HL-60/S4 treated with retinoic acid at 250 ng/mL for 4 days and 3 days (cell line): ENCODE measurements around the gene THAP4.

Experiments
- in situ Hi-C: fragments of 300-500 bp; cut with MboI; formaldehyde crosslinking; loops from 2 replicates; pipeline ENCODE4 v1.7.0; 2022; ENCODE audit warnings: low sequenced_read_pairs

The THAP4 gene

DNA sequence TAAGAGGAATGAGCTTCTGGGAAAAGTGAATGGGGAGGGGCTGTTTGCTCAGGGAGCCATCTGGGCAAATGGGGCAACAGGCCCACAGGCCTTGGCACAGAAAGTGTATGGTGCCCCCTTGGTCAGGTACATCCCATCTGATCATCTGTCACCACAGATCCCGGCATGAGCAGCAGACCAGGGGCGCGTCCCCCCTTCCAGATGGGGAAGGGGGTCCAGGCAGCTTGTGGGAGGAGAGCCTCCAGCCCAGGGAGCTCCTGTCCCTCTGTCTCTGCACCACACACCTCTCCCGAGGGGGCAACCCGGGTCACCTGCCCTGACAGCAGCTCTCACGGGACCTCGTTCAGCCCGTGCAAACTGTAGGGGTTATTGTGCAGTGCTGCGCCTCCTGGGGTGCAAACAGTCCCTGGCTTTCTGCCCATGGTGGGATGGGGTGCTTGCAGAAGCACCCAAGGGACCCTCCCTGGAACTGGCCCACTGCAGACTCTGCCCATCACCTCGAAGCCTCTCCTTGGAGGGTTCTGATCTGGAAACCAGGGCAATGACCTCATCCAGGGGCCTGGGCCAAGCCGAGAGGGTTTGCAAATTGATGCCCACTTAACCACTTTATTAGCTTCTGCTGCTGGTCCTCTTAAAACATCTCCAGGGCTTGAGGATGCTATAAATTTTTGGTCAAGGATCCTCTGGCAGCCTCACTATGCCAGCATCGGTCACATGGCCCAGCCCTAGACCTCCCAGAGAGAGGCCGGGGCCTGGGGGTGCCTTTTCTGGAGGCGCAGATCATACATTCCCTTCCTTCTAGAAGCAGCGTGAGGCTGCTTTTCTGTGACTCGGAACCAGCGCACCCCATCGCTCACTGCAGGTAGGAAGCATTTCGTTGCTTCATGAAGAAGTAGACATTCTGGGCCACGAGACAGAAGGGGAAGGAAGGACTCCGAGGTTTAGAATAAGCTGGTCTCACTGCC lies 86.1 kb downstream of the THAP4 start:
- in situ Hi-C loops, result no loop called here

DNA sequence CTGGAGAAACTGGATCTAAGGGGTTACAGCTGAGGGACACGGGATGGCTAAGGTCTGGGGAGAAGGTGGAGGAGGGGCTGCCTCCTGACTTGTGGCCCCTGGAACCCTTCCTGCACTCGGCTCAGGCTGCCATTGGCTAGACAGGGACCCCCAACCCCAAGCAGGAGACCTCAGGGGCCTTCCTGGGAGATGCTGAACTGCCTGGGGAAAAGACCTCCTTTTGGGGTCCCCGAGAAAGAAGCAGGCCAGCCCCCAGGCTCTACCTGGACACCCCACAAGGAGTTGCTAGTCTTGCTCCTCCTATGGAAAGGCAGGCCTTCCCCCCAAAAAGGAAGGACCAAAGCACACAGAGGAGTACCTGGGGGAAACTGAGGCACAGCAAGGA lies 88.5 kb downstream of the THAP4 start:
- in situ Hi-C loops, result no loop called here

DNA sequence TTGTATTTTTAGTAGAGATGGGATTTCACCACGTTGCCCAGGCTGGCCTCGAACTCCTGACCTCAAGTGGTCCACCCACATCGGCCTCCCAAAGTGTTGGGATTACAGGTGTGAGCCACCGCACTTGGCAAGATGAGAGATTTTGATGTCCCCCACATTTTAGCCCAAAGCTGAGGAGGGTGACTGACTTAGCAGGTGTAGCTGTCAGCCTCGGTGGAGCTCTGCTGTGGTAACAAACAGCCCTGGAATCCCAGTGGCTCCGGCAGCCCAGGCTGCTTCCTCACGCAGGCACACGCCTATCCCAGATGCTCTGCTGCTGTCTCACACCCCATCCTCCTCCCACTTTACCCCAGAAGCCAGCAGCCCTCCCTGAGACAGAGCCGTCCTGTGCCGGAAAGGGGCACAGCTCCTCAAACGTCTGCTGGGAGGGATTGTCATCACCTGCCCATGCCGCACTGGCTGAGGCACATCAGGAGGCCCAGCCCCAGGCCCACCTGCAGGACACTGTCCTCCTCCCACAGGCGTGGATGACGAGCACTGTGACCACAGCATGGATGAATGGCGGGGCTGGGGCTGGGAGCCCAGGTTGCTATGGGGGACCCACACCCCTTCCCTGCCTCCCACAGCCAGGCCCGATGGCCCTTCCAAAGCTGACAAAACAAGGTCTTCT lies 89.0 kb downstream of the THAP4 start:
- in situ Hi-C loops, result no loop called here

DNA sequence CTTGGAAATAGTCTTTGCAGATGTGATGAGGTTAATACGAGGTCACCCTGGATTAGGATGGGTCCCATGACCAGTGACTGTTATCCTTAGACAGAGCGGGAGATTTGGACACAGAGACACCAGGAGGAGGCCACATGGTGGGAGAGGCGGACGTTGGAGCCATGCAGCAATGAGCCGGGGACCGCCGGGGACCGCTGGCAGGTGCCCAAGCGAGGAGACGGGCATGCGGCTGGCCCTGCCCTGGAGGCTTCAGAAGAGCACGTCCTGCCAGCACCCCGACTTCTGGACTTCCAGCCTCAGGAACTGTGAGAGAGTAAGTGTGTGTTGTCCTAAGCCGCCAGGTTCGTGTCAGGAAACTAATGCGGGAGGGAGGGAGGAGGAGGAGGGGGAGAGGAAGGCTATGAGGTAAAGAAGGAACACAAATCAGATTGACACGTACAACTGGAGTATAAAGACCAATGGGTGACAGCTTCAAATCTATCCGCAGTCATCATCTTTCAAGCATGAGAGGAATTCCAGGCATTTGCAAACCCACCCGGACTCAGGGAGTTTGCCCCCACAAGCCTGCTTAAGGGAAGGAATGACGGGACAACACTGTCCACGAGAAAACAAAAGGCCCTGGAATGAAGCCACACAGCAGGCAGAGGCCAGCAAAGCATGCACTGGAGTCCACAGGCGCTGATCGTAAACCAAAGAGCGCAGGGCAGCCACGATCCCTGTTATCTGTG lies 90.0 kb downstream of the THAP4 start:
- in situ Hi-C loops, result no loop called here

DNA sequence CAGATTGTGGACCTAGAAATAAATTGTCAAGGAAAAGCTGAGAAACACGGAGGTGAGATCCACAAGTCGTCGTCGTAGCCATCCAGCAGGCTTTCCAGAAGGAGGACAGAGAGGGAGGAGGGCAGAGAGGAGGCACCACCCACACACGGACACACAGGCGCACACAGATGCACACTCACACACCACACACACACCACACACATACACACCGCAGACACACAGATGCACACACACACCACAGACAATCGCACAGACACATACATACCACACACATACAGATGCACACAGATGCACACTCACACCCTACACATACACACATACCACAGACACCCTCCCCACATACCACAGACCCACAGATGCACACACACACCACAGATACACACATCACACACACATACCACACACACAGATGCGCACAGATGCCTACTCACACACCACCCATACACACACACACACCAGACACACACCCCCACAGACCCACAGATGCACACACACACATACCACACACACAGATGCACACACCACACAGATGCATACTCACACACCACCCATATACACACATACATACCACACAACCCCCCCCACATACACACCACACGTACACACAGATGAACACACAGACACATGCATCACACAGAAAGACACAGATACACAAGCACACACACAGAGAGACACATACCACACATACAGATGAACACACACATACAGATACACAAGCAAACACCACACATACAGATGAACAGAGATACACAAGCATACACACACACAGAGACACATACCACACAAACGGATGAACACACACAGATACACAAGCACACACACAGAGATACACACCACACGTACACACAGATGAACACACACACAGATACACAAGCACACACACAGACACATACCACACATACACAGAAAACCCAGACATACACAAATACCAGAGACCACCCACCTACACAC lies 91.2 kb downstream of the THAP4 start:
- in situ Hi-C loops, result no loop called here

DNA sequence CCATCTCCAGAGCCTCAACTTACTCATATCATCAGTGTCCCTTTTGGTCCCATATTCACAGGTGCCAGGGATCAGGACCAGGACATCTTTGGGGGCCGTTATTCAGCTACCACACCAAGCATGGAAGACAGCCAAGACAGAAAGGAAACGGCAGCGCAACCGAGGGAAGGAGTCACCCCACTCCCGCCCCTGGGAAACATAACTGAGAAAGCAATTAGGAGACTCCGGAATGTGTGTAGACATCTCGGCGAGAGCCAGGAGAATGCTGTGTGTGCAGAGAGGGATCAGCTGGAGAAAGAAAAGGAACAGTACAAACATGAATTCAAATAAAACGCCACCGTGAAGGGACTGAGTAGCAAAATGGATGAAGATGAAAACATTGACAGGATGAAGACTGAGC lies 91.9 kb downstream of the THAP4 start:
- in situ Hi-C loops, result no loop called here

DNA sequence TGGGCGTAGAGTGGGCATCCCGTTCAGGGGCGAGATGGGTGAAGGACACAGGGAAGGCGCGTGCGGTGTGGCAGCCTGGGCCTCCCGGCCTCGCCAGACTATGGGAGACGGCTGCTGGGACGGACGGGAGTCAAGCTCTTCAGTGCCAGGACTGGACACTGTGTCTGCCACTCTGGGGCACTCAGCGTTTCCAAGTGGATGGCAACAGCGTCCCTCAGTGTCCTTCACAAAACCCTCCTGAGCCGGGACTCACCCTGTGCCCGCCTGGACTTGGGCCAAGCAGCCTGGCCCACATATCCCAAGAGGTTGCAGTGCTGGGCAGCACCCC lies 94.7 kb downstream of the THAP4 start:
- in situ Hi-C loops, result no loop called here

DNA sequence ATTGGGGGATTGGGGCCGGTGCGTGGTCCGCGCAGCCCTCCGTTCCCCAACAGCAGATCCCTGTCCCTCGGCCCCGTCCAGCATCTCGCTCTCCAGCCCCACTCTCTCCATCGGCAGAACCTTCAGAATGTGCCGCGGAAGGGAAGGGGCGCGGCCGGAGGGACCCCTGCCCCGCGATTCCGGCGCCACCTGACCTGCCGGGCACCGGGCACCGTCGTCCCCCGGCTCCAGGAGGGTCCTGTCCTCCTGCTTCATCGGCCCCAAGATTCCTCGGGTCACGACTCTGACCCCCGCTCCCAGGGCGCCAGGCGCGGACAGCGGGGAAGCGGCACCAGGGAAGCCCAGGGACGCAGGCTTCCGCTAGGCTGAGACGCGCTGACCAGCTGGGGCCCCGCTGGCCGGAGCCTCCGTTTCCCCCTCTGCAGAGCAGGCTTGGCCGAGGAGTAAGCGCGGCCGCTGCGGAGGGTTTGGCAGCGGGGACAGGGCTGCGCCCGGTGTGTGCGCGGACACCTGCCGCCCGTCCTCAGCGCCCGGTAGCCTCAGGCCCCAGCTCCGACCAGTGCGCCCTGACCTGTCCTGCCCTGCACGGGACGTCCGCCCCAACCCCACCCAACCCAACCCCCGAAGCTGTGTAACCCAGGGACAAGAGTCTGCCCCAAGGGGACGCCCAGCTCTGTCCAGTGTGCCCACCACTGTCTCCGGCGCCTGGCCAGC lies 95.2 kb downstream of the THAP4 start:
- in situ Hi-C loops, result no loop called here

DNA sequence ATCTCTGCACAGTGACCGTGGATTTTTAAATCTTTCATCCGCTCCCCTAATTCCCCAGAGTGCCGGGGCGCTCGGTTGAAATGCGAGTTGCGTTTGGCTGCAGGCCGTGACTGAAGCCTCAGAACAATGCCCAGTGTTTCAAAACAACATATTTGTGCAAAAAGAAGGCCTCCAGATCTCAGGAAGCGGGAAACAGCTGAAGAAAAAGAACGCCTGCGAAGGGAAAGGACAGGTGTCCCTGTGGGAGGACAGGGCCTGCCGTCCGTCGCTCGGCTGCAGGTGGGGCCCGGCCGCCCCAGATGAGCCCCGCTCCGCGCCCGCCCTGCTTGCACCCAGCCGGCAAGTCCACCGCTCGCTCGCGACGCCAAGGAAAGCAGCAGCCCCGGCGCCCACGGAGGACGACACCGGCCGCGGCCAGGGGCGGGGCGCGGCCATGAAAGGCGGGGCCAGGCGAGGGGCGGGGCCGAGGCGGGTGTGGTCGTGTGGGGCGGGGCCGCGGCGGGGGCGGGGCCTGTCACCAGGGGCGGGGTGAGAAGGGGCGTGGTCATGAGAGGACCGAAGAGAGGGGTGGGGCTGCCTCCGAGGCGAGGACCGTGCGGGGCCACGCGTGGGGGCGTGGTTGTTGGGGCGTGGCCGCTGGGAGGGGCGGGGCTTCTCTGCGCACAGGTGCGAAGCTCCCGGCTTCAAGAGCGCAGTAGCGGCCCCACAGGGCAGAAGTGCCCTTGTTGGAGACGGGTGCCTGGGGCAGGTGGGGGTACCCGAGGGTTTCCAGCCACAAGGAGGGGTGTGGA lies 96.0 kb downstream of the THAP4 start:
- in situ Hi-C loops, result no loop called here

DNA sequence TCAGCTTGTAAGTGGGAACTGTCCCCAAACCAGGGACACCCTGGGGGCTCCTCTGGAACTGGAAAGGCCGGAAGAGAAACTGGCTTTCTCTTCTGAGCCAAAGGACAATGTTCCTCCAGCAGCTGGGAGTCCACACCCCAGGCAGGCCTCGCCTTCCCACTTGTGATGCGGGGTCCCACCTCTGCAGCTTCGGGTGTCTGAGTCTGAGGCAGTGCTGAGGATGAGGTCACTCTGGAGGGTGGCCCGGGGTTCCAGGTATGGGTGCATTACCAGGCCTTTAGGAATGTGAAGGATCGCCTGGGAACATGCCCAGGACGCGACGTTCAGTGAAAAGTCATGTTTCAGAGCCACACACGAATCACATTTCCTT lies 96.6 kb downstream of the THAP4 start:
- in situ Hi-C loops, result no loop called here

DNA sequence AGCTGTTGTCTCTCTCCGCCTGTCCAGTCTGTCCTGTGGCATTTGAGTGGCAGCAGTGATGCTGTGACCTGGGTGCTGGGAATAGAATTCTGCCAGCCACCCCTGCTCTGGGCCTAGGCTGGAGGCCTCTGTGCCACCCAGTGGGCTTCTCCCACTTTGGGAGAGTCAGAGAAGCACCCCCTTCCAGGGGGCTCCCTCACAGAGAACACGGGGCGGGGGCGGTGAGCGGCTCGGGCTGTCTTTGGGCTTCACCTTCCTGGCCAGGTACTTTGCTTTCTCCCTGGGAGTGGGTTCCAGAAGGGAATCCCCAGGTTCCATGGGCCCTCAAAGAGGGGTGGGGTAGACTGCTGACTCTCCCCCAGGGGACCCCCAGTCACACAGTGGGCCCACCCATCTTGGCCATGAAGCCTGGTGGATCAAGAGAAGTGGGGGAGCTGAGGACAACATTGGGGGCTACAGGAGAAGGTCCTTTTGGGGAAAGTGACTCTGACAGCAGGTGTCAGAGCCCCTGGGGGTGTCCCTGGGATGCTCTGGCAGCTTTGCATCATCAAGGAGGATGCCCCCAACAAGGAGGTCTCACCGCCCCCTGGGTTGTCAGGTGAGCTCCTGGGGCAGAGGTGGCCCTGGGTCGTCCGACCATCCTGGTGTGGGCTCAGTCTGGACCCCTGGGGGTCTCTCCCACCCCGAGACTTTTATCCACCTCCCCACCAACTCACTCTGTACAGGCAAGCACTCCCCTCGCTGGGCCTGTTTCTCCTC lies 97.2 kb downstream of the THAP4 start:
- in situ Hi-C loops, result no loop called here

DNA sequence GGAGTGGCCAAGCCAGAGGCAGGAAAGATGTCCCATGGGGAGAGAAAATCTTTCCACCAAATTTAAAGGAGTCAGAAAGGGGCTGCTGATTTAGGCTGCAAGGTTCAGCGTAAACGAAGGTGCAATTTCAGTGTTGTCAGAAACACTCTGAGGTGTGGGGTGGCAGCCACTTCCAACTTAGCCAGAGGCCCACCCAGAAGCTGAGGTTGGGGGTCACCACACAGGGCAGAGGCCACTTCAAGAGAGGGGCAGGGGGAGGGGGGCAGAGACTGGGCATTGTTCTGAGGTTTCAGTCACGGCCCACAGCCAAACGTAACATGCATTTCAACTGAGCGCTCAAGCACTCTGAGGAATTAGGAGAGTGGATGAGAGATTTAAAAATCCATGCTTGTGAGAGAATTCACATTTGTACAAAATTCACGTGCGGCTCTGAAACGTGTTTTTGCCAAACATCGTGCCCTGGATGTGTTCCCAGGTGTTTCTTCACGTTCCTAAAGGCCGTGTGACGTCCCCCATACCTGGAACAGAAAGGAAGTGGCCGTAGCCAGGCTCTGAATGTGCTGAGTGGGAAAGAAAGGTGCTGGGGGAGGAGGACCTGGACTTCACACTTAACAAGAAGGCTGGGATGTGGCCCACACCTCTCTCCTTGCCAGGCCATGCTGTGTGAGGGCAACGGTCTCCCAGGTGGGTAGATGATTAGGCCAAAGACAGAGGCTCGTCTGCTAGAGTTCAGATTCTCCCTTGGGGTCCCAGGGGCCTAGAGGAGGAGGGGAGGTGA lies 97.9 kb downstream of the THAP4 start:
- in situ Hi-C loops, result no loop called here

DNA sequence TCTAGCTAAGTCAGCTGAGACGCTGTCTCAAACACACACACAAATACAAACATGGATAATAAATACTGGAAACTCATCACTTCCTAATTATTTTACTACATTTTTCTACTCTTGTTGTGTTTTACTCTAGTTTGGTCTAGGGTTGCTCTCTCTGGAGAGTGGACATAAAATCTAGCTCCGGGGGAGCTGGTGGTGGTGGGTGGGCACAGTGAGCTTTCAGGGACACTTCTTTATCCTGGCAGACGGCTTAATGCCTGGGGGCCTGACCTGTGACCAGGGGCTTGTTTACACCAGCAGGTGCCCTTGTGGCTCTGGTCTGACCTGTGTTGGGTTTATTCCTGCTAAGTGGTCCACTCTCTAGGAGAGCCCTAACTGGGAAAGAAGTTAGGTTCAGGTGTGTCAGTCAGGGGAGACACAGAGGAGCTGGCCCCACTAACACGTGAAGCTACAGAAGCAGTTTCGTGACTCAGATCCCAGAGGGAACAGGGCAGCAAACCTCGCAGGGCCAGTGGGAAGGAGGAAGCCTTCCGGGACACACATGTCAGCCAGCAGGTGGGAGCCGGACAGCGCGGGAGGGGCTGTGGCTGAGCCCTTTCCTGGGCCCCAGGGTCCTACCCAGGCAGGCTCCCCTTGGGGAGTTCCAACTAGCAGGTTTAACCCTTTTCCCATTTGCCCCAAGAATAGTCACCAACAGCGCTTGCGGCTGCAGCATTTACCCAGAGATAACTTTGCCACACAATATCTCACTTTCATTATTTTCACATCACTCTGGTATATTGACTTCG lies 100.9 kb downstream of the THAP4 start:
- in situ Hi-C loops, result no loop called here

DNA sequence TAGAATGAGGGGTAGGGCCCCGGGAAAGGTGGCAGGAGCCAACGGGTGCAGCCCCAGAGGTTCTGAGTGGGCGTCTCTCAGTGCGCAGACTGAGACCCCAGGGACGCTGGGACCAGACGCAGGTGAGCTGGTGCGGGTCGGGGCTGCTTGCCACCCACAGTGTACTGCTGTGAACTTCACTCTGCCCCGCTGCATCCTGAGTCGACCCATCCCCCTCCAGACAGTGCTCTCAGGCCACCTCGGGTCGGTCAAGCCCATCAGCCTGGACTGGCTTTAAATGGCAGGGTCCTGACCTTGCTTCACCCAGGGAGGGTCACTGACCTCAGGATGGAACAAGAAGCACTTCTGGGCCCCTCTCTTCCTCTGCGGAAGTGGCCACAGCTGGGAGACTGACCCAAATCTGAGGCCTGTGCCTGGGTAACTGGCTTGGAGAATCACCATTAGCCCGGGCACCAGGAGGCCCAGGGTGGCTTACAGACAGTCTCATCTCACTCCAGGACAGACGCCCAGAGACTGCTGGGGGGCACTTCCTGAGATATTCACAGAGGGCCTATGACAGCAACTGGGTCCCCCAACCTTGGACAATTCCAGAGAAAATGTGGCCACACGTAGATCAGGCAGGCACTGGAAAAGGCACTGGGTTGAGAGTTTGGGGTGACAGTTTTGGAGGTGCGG lies 102.1 kb downstream of the THAP4 start:
- in situ Hi-C loops, result no loop called here
